SH-SY5Y (cell line): ENCODE data around the gene AOAH.

ENCODE experiments used
- GATA2 ChIP-seq: IDR thresholded peaks from 2 replicates; pipeline ENCODE4 v1.6.1; 2011; ENCODE audit warnings: mild to moderate bottlenecking, low read depth, low read length
- GATA3 ChIP-seq: IDR thresholded peaks from 2 replicates; pipeline ENCODE4 v1.6.1; 2011; ENCODE audit warnings: low read depth, mild to moderate bottlenecking, low read length, moderate library complexity

AOAH gene

DNA sequence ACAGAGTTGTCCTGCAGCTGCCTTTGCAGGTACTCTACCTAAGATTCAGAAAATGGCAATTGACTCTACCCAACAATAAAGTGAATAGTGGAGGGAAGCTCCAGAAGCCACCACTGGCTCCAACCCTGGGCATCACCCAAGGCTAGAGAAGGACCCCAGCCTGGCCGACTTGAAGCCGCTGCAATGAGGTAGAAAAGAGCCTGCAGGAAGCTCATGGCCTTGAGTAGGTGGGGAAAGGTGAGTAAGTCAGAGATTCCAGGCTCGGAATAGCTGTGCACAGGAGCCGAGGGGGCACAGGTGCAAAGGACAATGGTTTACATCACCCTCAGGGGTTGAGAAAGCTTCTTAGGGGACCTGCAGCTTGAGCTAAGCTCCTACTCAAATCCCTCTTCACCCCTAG is 83.6 kb downstream of the AOAH start:
- no peak for TF ChIP-seq GATA3

DNA sequence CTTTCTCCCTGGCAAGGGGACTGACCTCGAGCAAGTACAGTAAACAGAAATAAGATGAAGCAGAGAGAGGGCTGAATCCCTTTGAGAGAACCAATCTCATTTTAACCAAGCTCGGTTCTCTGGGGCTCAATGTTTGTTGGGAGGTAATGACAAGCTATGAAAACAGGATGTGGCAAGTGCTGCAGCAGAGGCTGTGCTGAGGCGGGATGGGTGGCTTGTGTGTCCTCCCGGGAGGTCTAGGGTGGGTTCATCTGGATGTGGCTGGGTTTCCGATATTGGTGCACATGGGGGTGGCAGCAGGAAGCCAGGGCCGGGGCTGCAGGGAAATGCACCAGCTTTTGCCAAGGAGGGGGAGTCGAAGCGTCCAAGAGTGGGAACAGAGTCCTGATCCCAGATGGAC is 84.5 kb downstream of the AOAH start:
- TF ChIP-seq GATA3 (no peak), GATA2 (no peak)

DNA sequence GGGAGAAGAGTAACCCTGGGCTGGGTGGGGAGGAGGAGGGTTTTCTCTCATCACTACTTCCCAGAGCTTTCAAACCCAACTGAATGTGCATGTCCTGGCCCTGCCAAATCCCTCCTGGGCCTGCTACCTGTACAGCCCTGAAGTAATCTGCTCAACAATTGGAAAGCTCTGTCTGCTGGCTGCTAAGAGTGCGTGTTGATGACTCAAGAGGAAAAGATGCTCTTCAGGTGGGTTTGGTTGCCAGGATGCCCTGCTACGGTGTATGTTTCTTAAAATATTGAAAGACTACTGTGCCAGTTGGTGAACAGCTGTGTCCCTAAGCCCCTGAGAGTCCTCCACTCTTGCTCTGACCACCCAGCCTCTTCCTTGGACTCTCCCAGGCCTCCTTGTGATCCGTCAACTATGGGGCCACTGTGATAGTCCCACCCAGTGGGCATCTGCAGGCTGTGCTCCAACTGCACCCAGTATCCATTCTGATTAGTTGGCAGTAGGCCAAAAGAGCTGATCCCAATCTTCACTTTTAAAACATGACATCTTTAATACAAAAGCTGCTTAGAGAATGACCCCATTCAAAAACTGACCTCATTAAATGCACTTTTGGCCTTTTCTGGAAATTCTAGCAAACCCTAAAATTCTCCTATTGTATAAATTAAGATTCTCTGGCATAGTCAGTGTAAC is 85.6 kb downstream of the AOAH start:
- TF ChIP-seq GATA2 (peak; percentile 27; the same call in 1 of the 2 replicates), GATA3 (no peak)

DNA sequence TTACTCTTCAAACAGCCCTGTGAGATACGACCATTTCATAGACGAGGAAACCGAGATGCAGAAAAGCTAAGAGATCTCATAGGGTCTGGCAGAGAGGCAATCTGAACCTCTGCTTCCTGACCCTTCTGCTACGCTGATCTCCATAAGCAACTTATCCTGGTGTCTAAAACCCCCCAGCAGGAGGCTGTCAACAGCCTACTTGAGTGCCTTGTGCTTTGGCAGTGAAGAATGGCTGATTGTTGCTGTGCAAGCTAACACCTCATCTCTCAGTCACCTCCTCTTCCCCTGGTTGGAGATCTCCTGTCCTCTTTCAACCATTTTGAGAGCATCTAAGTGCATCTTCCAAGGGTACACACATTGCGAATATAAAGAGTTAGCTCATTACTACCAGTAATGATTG is 86.2 kb downstream of the AOAH start:
- TF ChIP-seq GATA2 (no peak), GATA3 (no peak)

DNA sequence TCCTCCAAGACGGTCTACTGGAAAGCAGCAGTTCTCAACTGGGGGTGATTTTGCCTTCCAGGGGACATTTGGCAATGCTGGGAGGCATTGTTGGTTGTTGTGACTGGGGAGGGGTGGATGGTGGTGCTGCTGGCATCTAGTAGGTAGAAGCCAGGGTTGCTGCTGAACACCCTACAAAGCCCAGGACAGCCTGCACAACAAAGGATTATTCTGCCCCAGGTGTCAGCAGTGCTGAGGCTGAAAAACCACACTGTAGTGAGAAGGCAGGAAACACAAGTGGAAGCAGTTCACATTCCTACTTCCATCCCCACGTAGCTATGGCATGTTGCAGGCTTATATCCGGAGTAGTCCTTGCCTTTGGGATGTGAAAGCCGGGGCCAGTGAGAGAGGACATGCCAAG is 86.9 kb downstream of the AOAH start:
- no peak for TF ChIP-seq GATA3
- TF ChIP-seq GATA2, result no peak

DNA sequence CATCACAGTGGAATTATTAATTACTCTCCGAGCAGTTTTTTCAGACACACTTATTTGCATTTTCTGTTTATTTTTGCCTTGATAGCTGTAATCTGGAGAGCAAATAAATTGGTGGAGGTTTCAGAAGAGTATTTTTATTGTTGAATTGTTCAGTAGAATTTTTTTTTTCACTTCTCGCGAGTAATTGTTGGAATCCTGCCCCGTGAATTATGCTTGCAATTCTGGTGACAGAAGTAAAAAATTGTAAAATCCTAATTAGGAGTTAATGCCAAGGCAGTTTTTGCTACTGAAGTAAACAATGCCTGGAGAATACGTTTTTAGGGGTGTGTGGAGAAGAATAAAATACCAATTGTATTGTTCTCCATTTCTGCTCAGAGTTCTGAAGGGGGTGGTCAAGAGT is 88.2 kb downstream of the AOAH start:
- TF ChIP-seq GATA2 (no peak), GATA3 (no peak)

DNA sequence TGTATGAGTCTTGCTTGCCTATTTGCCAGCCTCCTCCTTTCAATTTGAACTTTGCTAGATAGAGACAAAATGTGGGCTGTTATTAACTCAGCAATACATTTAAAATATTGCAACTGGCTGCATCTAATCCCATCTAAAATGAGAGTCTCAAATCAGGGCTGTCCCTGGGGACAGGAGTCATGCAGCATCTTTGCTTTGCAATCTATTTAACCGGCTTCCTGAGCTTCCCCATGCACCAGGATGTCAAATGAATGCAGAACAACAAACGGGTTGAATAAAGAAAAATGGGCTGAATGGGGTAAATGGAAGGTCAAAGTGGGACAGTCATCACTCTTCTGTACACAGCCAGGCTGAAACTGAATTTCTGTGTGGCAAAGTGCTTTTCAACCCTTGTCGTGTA is 89.2 kb downstream of the AOAH start:
- no peak for TF ChIP-seq GATA3
- no peak for TF ChIP-seq GATA2

DNA sequence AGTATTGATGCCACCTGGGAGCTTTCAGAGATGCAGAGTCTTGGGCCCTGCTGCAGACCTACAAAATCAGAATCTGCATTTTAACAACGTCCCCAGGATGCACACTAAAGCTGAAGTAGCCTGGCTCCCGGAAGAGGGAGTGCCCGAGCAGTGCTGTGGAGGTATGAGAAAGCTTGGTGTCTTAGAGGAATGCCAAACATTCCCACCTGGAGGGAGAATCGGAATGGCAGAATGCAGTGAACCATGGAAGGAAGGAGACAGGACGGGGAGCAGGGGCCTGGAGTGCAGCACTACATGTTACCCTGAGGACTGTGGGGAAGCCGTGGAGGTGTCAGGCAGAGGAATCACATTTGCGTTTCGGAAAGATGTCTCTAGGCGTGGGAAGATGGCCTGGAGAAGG is 90.9 kb downstream of the AOAH start:
- TF ChIP-seq GATA2, result no peak
- TF ChIP-seq GATA3, result no peak

DNA sequence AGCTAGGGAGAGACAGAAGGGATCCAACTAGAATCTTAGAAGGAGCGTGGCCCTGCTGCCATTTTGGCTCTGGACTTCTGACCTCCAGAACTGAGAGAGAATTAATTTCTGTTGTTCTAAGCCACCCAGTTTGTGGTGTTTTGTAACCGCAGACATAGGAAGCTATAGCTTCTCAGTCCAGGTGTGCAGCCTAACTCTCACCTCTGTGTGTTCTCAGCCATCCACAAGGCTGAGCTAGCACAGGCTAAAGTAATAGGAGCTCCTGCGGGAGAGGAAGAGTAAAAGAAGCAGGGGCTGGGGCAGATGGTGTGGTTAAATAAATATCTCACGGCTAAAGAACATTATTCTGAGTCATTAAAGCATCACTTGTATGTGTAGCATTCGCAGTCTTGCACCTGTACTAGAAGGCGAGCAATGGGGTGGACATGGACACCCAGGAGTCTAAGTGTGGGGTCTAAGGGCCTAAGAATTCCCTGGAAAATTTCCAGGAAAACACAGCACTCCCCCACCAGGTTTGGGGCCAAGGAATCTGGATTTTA is 94.1 kb downstream of the AOAH start:
- no peak for TF ChIP-seq GATA3
- TF ChIP-seq GATA2, result no peak

DNA sequence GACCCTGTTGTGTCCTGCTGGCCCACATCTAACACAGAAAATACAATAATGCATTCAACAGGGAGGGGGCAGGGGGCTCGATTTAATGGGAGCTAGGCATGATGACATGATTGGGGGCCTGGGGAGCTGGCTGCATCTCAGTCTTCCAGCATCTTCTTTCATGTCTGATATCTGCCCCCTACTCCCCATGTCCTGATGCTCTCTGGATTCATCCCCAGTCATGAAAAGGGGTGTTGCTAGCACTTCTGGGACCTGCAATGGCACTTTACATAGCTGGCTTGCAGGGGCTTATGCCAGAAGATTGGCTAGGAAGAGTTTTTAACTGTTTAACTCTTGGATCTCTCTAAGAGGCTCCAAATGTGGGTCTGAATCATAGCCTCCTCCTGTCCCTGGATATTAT is 94.9 kb downstream of the AOAH start:
- no peak for TF ChIP-seq GATA2
- TF ChIP-seq GATA3, result no peak

DNA sequence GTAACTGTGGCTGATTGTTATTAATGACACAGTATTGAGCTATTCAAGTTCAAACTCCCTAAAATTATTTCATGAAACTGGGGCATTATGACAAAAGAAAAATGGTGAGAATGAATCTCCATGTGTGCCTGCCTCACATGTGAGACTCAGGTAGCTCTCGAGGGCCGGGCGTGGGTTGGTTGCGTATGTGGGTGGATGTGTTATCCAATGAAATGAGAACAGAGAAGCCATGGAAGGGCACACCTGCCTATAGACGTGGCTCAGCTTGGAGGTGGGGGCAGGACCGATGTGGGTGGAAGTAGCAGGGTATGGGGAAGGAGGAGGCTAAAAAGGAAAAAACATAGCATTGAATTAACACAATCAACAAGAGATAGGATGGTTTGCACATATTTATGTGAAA is 96.5 kb downstream of the AOAH start:
- TF ChIP-seq GATA2, result no peak
- no peak for TF ChIP-seq GATA3

DNA sequence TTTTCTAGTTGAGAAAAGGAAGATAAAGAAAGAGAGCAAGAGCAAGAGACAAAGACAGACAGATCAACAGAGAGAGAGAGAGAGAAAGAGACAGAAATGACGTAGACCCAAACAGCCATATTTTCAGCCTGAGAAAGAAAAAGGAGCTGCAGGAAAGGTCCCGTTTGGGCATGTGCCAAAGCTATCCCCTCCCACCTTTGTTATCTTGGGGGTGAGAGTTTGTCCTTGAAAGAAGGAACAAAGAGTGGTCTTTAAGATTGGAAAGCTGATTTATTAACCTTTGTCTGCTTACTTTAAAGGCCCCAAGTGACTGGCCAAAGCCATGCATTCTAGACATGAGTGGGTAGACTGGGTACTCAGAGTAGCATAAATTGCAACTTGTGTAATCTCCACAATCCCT is 98.2 kb downstream of the AOAH start:
- TF ChIP-seq GATA2 (no peak), GATA3 (no peak)

DNA sequence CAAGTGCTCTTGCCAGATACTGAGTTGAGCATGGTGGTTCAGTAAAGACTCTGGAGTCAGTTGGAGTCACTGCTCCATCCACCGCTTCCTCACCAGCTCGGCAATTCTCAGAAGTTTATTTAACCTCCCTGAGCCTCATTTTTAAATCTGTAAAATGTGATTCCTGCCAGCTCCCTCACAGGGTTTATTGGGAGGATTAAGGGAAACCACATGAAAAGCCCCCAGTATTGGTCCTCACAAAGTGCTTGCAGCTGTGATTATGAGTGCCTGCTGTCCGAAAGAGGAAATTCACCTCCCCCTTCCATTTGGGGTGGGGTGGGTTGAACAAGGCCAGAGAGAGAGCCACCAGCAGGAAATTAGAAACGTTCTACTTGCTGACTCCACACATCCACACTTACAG is 99.0 kb downstream of the AOAH start:
- no peak for TF ChIP-seq GATA3
- TF ChIP-seq GATA2, result no peak

DNA sequence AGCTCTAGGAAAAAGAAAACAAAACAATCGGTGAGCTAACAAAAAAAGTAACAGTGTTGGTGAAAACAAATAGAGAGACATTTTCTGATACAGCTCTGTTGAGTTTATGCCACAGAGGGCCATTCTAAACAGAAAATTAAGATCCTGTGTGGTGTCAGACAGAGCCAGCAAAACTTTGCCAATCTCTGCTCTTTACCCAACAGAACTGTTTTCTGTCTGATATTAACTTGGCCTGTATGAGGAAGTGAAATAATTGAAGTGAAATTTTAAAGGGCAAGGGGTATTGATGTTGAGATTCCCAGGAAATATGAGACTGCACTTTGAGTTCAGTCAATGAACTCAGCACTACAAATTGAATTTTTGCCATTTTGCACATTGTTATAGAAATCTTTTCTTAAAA is 101.0 kb downstream of the AOAH start:
- no peak for TF ChIP-seq GATA3
- TF ChIP-seq GATA2, result no peak

DNA sequence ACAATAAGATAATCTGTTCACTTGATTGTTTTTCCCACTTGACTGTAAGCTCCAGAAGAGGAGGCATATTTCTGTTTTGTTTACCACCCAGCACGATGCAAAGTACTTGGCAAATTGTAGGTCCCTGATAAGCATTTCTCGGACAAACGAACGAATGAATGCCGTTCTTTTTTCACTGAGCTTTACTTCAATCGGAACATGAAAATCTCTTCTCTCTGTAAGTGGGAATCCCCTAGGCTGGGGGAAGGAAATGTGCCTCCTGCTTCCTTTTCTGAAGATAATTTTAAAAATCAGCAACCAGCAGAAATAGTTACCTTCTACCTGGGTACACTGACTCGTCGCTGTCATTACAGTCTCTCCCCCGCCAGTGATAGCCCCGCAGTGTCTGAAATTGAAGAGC is 102.9 kb downstream of the AOAH start:
- TF ChIP-seq GATA3 (no peak), GATA2 (no peak)

DNA sequence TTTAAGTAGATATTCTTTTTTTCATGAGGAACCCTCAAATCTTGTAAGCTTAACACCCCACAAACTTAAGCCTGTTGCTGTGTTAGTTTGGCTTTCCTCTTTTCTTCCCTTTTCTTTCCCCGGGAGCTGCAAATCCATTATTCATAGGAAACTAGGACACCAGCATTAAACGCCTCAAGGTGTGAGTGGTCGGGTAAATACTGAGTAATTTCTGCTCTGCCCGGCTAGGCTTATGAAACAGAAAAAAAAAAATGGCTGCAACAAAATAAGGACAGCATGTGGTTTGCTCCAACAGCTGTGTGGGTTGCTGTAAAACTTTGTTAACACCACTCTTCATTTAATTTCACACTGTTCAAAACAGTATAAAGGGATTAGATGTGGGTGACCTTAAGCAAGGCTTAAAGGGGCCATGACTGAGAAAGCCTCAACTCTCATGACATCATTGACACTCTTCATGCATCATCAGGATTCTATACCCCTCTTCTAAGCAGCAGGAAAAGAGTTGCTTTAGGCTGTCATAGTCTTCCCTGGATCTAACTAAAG is 104.1 kb downstream of the AOAH start:
- TF ChIP-seq GATA2 (no peak), GATA3 (no peak)

DNA sequence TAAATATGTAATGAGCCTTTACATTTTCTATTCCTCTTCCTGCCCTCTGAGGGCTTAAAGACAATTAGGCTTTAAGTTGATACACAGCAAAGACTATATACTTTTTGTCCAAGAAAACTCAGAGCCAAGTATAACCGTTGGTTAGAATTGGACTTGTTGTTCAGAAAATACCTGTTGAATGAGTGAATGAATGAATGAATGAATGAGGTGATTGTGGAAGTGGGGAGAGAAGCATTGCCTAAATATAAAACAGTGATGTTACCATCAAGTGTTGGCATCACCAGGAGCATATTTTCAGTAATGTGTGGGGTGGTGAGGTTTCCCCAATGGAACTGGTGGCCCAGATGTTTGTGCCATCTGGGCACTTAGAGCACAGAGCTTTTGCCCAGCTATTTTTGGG is 106.9 kb downstream of the AOAH start:
- no peak for TF ChIP-seq GATA3
- TF ChIP-seq GATA2, result no peak
